Glutamatergic neuron (in vitro differentiated cells): Measurements from ENCODE around the gene NYAP1. TPM values are rescaled to one million over a fixed set of nuclear protein-coding genes. Genes with fewer than 3 reads are reported as not detected.

ENCODE experiments used
- DNase-seq: peaks from one replicate; pipeline ENCODE4 v3.0.0; 2022
- H3K27ac Mint-ChIP-seq: one replicate; pipeline ENCODE4 v1.8.0; 2020; ENCODE audit warnings: mild to moderate bottlenecking, mixed read lengths, inconsistent platforms; ENCODE audit not compliant: unreplicated experiment
- H3K27me3 Mint-ChIP-seq: one replicate; pipeline ENCODE4 v1.8.0; 2020; ENCODE audit warnings: mild to moderate bottlenecking, moderate library complexity, mixed read lengths, inconsistent platforms; ENCODE audit not compliant: unreplicated experiment
- H3K36me3 Mint-ChIP-seq: one replicate; pipeline ENCODE4 v1.8.0; 2020; ENCODE audit warnings: mild to moderate bottlenecking, mixed read lengths, inconsistent platforms; ENCODE audit not compliant: unreplicated experiment
- H3K4me1 Mint-ChIP-seq: one replicate; pipeline ENCODE4 v1.8.0; 2020; ENCODE audit warnings: mild to moderate bottlenecking, low read depth, mixed read lengths, inconsistent platforms; ENCODE audit not compliant: unreplicated experiment
- H3K4me3 Mint-ChIP-seq: one replicate; pipeline ENCODE4 v1.8.0; 2020; ENCODE audit warnings: mild to moderate bottlenecking, mixed read lengths, inconsistent platforms; ENCODE audit not compliant: unreplicated experiment
- H3K9me3 Mint-ChIP-seq: one replicate; pipeline ENCODE4 v1.8.0; 2020; ENCODE audit warnings: mild to moderate bottlenecking, moderate library complexity, mixed read lengths, inconsistent platforms; ENCODE audit not compliant: unreplicated experiment
- CTCF ChIP-seq: fragments of 200-600 bp; sonication (generic); IDR thresholded peaks from one replicate; pipeline ENCODE4 v1.5.0; 2021; ENCODE audit not compliant: partially characterized antibody, unreplicated experiment
- total RNA-seq: library from RNA; stranded (reverse); fragmentation: NEBNext Ultra II Directional; extraction: Animal tissue kit (Norgen Biotek cat#: 25700); gene quantifications from one replicate; pipeline ENCODE4 v1.2.1, GENCODE V29; 2021; ENCODE audit not compliant: unreplicated experiment

Gene NYAP1
- total RNA-seq, 1 donor from 2014 or later: 36.6 TPM

- Mint-ChIP-seq H3K36me3 (no peaks in the 10 kb centered on the region), H3K9me3 (peaks cover 4% of the 10 kb centered on the region), H3K4me3 (peak overlapping the region; percentile 66), H3K27ac (no peak overlapping the region), H3K27me3 (peaks cover 5% of the 10 kb centered on the region), H3K4me1 (peaks cover 16% of the 10 kb centered on the region)
- TF ChIP-seq CTCF: no peak
- peak; percentile 24 for DNase-seq
Observed at GRCh38 chr7:100475549-100475948, 8.2 kb upstream of the NYAP1 start.

- no peaks in the 10 kb centered on the region for H3K36me3 Mint-ChIP-seq
- no peak for DNase-seq
- H3K4me1 Mint-ChIP-seq: peaks cover 16% of the 10 kb centered on the region
- H3K27me3 Mint-ChIP-seq: peaks cover 5% of the 10 kb centered on the region
- peaks cover 4% of the 10 kb centered on the region for H3K9me3 Mint-ChIP-seq
- H3K27ac Mint-ChIP-seq: no peak overlapping the region
- H3K4me3 Mint-ChIP-seq: peak overlapping the region; percentile 66
- TF ChIP-seq CTCF: no peak
Observed at GRCh38 chr7:100476101-100476780, 7.5 kb upstream of the NYAP1 start.

- Mint-ChIP-seq H3K4me3 (peak overlapping the region; percentile 61), H3K9me3 (peaks cover 2% of the 10 kb centered on the region), H3K27me3 (peaks cover 3% of the 10 kb centered on the region), H3K27ac (peak overlapping the region; percentile 68), H3K4me1 (peaks cover 16% of the 10 kb centered on the region), H3K36me3 (no peaks in the 10 kb centered on the region)
- DNase-seq: peak; percentile 38
- no peak for TF ChIP-seq CTCF
Observed at GRCh38 chr7:100476903-100477870, 6.5 kb upstream of the NYAP1 start.

GRCh38 chr7:100477871-100478267, 5.9 kb upstream of the NYAP1 start:
- peak overlapping the region; percentile 95 for H3K4me3 Mint-ChIP-seq
- no peak overlapping the region for H3K27ac Mint-ChIP-seq
- no peak for TF ChIP-seq CTCF
- DNase-seq: peak; percentile 34
- no peaks in the 10 kb centered on the region for H3K36me3 Mint-ChIP-seq
- H3K4me1 Mint-ChIP-seq: peaks cover 17% of the 10 kb centered on the region
- H3K9me3 Mint-ChIP-seq: peaks cover 5% of the 10 kb centered on the region
- peaks cover 5% of the 10 kb centered on the region for H3K27me3 Mint-ChIP-seq
